GM12878 (cell line): ENCODE measurements around the gene GFM1. TPM values are rescaled to one million over a fixed set of nuclear protein-coding genes. Genes with fewer than 3 reads are reported as not detected.

ENCODE experiments used
- ATAC-seq: fragments of 200-7000 bp; cut with Tn5 transposase; 3 replicates; pipeline ENCODE4 v1.9.1; 2020; ENCODE audit warnings: mild to moderate bottlenecking, moderate library complexity
- BruUV-seq: library from RNA; stranded (reverse); fragments of 400-500 nt; replicated peaks from 2 replicates; lab custom pipeline; 2021; lab: Mats Ljungman, UMichigan
- CTCF ChIA-PET: fragments of 300-600 bp; sonication (Branson Sonifier 250); formaldehyde crosslinking; extraction: SDS; loops from one replicate; lab custom pipeline; 2021; ENCODE audit warnings: inconsistent platforms; lab: Yijun Ruan, JAX
- POLR2A ChIA-PET: fragments of 350-600 bp; formaldehyde crosslinking; extraction: SDS; loops from one replicate; lab custom pipeline; 2021; ENCODE audit warnings: inconsistent platforms; lab: Charles Lee
- RAD21 ChIA-PET: fragments of 300-600 bp; sonication (Branson Sonifier 250); formaldehyde crosslinking; loops from one replicate; lab custom pipeline; 2023; ENCODE audit warnings: antibody characterized with exemption; ENCODE audit not compliant: unreplicated experiment; lab: Charles Lee
- SMC1A ChIA-PET: fragments of 300-600 bp; sonication (Branson Sonifier 250); formaldehyde crosslinking; loops from one replicate; lab custom pipeline; 2023; ENCODE audit not compliant: unreplicated experiment, uncharacterized antibody; lab: Charles Lee
- DNase-seq: peaks from one replicate; pipeline ENCODE4 v3.0.0-alpha.2; 2011; ENCODE audit warnings: low read depth, low spot score
- FAIRE-seq: peaks from 3 replicates; lab custom pipeline; 2011; peaks lifted over from hg19 to GRCh38; lab: Jason Lieb, UNC
- H2AFZ ChIP-seq: 2 replicates; pipeline ENCODE4 v1.6.0; 2011; ENCODE audit warnings: low read depth, low read length, control low read depth; ENCODE audit not compliant: control insufficient read depth
- H3K27ac ChIP-seq: 2 replicates; pipeline ENCODE4 v1.5.1; 2011; ENCODE audit warnings: control low read depth; ENCODE audit not compliant: control insufficient read depth, insufficient read depth
- H3K27me3 ChIP-seq, 2 experiments: replicated peaks in 1 of 2; 2 replicates each; pipeline versions ENCODE4 v1.6.0 to v1.6.1; 2011; ENCODE audit warnings: low read length in 1 of 2; ENCODE audit not compliant: control insufficient read depth in 2 of 2, insufficient read depth in 2 of 2
- H3K36me3 ChIP-seq, 2 experiments: 2 replicates each; pipeline ENCODE4 v1.5.1; 2011; ENCODE audit warnings: low read length in 1 of 2; ENCODE audit not compliant: control insufficient read depth in 2 of 2, insufficient read depth in 2 of 2
- H3K4me1 ChIP-seq: 2 replicates; pipeline ENCODE4 v1.6.1; 2011; ENCODE audit warnings: mild to moderate bottlenecking, low read length, moderate library complexity, mixed read lengths; ENCODE audit not compliant: control insufficient read depth, insufficient read depth
- H3K4me2 ChIP-seq: 2 replicates; pipeline ENCODE4 v1.6.0; 2011; ENCODE audit warnings: control low read depth; ENCODE audit not compliant: control insufficient read depth, insufficient read depth
- H3K4me3 ChIP-seq: fragments of 200-600 bp; sonication (generic); 2 replicates; pipeline ENCODE4 v1.5.1; 2016
- H3K79me2 ChIP-seq: 2 replicates; pipeline ENCODE4 v1.6.0; 2011; ENCODE audit warnings: low read length; ENCODE audit not compliant: control insufficient read depth, insufficient read depth
- H3K9ac ChIP-seq: 2 replicates; pipeline ENCODE4 v1.8.0; 2011; ENCODE audit warnings: low read length, control low read depth, mixed read lengths; ENCODE audit not compliant: control insufficient read depth, insufficient read depth
- H3K9me3 ChIP-seq: replicated peaks from 3 replicates; pipeline ENCODE4 v1.5.1; 2011; ENCODE audit warnings: mild to moderate bottlenecking, low read length; ENCODE audit not compliant: control insufficient read depth, insufficient read depth
- H4K20me1 ChIP-seq: 2 replicates; pipeline ENCODE4 v1.6.0; 2011; ENCODE audit not compliant: control insufficient read depth, insufficient read depth
- EGR1 ChIP-seq, 2 experiments: IDR thresholded peaks; 1 replicate in 1 of 2; 2 replicates in 1 of 2; pipeline ENCODE4 v1.6.1; 2011 to 2012; ENCODE audit warnings: low read depth in 2 of 2, low read length in 2 of 2, borderline replicate concordance in 1 of 2, mild to moderate bottlenecking in 1 of 2, moderate library complexity in 1 of 2
- PRDM15 ChIP-seq: fragments of 450-650 bp; formaldehyde crosslinking; IDR thresholded peaks from 2 replicates; pipeline ENCODE4 v1.4.0; 2020; ENCODE audit warnings: mild to moderate bottlenecking, moderate library complexity
- SMAD5 ChIP-seq: IDR thresholded peaks from 2 replicates; pipeline ENCODE4 v1.6.1; 2016; ENCODE audit warnings: antibody characterized with exemption, low read depth
- TCF3 ChIP-seq: IDR thresholded peaks from 2 replicates; pipeline ENCODE4 v1.6.1; 2012; ENCODE audit warnings: low read depth, mild to moderate bottlenecking, low read length, borderline replicate concordance; ENCODE audit not compliant: insufficient read depth
- ZNF217 ChIP-seq: fragments of 450-650 bp; IDR thresholded peaks from 2 replicates; pipeline ENCODE4 v1.6.1; 2017; ENCODE audit warnings: antibody characterized with exemption, mild to moderate bottlenecking
- WGBS: methylation state at CpG from one replicate; pipeline ENCODE4 v1.1.6; 2016; ENCODE audit warnings: low lambda C conversion rate; ENCODE audit not compliant: insufficient replicate concordance, insufficient coverage; ENCODE audit errors: missing lambda C conversion rate; 5-methylcytosine and 5-hydroxymethylcytosine counted together
- in situ Hi-C: fragments of 300-500 bp; cut with MboI; formaldehyde crosslinking; loops from 9 replicates; pipeline ENCODE4 v1.14.3; 2018; ENCODE audit warnings: mixed read lengths
- intact Hi-C: fragments of 100-400 bp; cut with micrococcal nuclease; formaldehyde crosslinking; loops from one replicate; pipeline ENCODE4 v1.14.2; 2022; ENCODE audit not compliant: unreplicated experiment
- polyA plus RNA-seq, 11 experiments: library from polyadenylated mRNA; depleted of rRNA in 4 of 11; unstranded in 6 of 11; stranded (reverse) in 5 of 11; fragments of >200 nt; fragmentation: Nextera tagmentation in 4 of 11; fragmentation: Illumina TruSeq in 1 of 11; extraction: Ambion mirVana in 4 of 11; extraction: Trizol in 1 of 11; gene quantifications; 1 replicate in 1 of 11; 2 replicates in 10 of 11; pipeline versions ENCODE4 v1.2.1 to v1.2.3, GENCODE V29; 2011 to 2016; ENCODE audit warnings: inconsistent platforms in 2 of 11, missing spikeins in 2 of 11, low read depth in 1 of 11
- total RNA-seq, 4 experiments: library from RNA; depleted of rRNA in 3 of 4; stranded (reverse); fragments of >200 nt in 3 of 4; fragmentation: Illumina TruSeq in 1 of 4; extraction: Trizol in 1 of 4; gene quantifications; 2 replicates each; pipeline versions ENCODE4 v1.2.1 to v1.2.3, GENCODE V29; 2013 to 2021

The GFM1 gene
- total and polyA plus RNA-seq, 10 of the 15 experiments (the other 5 are each of a cell fraction or from before 2014, with no cell fraction given): 36.9 to 87.2 (median 57.3) TPM

- Histone ChIP-seq H3K9me3 (no peaks in the 10 kb centered on the region), H4K20me1 (no peaks in the 10 kb centered on the region), H2AFZ (no peak overlapping the region), H3K9ac (no peak overlapping the region), H3K4me2 (no peak overlapping the region), H3K27me3 (no peaks in the 10 kb centered on the region), H3K36me3 (peaks cover under 1 to 19% of the 10 kb centered on the region in 2 experiments), H3K4me3 (no peak overlapping the region), H3K4me1 (peaks cover 4% of the 10 kb centered on the region; the same call in 1 of the 2 replicates), H3K79me2 (peaks cover 2% of the 10 kb centered on the region; the same call in 1 of the 2 replicates)
- DNase-seq (no peak), FAIRE-seq (no peak), ATAC-seq (no peak)
- ChIA-PET CTCF (interaction anchor here (1.1 kb wide), 1 partner anchor 22 kb away, joined by 3 read pairs; the partner anchor contains the start of gene GFM1), POLR2A (no interaction called here)
- 94% methylated on average over 3 of the region's 3 CpGs for WGBS
- no TSS peak for BruUV-seq
- in situ Hi-C loops (no loop called here), intact Hi-C loops (no loop called here)
- no peak for TF ChIP-seq TCF3
- no peak for TF ChIP-seq SMAD5
- TF ChIP-seq EGR1 (IDR thresholded peaks at IDR 0.05; ENCODE audit: borderline replicate concordance in 1 of 2, low read depth in 2 of 2, low read length in 2 of 2): no peak
- TF ChIP-seq, all 136 proteins: peak for 0
- RAD21 ChIA-PET: no interaction called here
- SMC1A ChIA-PET: interaction anchor here (0.6 to 1.7 kb wide), 2 partner anchors 22 kb away, joined by 3 read pairs; partner anchors contain the start of gene GFM1
- no peak overlapping the region for H3K27ac ChIP-seq
Measured at GRCh38 chr3:158666416-158666815, 22.1 kb downstream of the GFM1 start.

GRCh38 chr3:158668506-158668905, 24.2 kb downstream of the GFM1 start:
- no peak overlapping the region for H3K9ac ChIP-seq
- H3K4me3 ChIP-seq: no peak overlapping the region
- FAIRE-seq: no peak
- ChIA-PET CTCF (interaction anchor here (1.5 to 5.9 kb wide), 2 partner anchors 9 to 24 kb away, joined by 6 to 60 read pairs; partner anchors contain the start of gene GFM1), POLR2A (no interaction called here)
- in situ Hi-C loops: no loop called here
- TF ChIP-seq ZNF217: no peak
- TF ChIP-seq PRDM15 (CRISPR knock-in tag): no peak
- TF ChIP-seq, all 136 proteins: peak for 0
- Histone ChIP-seq H2AFZ (no peak overlapping the region), H3K79me2 (peaks cover 4% of the 10 kb centered on the region), H3K9me3 (no peaks in the 10 kb centered on the region), H4K20me1 (no peaks in the 10 kb centered on the region), H3K27ac (no peak overlapping the region), H3K36me3 (peaks cover 0 to 16% of the 10 kb centered on the region in 2 experiments), H3K27me3 (no peaks in the 10 kb centered on the region), H3K4me2 (no peak overlapping the region), H3K4me1 (peaks cover 4% of the 10 kb centered on the region; the same call in 1 of the 2 replicates)
- intact Hi-C loops: no loop called here
- ChIA-PET RAD21 (no interaction called here), SMC1A (interaction anchor here (0.8 to 0.9 kb wide), 2 partner anchors 8 to 26 kb away, joined by 3 read pairs; no protein-coding TSS in a partner anchor)
- 100% methylated on average over 2 of the region's 2 CpGs for WGBS
- no TSS peak for BruUV-seq
- DNase-seq (no peak), ATAC-seq (no peak)
